ENCODE measurements around the gene NR2E1.
A peak's percentile ranks its signal among the peaks of the same experiment; 100 is the strongest.

Gene NR2E1

GRCh38 chr6:108169464-108170331, 3.9 kb downstream of the NR2E1 start:
- Histone ChIP-seq H3K27me3 (peaks cover 0 to 99% of the 10 kb centered on the region in 2 donors), H3K4me3 (peak overlapping the region in 1 of 2 donors; percentile 7), H3K27ac (no peak overlapping the region), H3K36me3 (no peaks in the 10 kb centered on the region), H3K4me1 (peaks cover 0 to 49% (median 44%) of the 10 kb centered on the region in 4 donors), H3K9me3 (no peaks in the 10 kb centered on the region)
- TF ChIP-seq CTCF (IDR thresholded peaks at IDR 0.05) = no peak
- DNase-seq = no peak
- intact Hi-C loops (cut with DNase I; ENCODE audit: low total_unique reads) = no loop called here

DNA sequence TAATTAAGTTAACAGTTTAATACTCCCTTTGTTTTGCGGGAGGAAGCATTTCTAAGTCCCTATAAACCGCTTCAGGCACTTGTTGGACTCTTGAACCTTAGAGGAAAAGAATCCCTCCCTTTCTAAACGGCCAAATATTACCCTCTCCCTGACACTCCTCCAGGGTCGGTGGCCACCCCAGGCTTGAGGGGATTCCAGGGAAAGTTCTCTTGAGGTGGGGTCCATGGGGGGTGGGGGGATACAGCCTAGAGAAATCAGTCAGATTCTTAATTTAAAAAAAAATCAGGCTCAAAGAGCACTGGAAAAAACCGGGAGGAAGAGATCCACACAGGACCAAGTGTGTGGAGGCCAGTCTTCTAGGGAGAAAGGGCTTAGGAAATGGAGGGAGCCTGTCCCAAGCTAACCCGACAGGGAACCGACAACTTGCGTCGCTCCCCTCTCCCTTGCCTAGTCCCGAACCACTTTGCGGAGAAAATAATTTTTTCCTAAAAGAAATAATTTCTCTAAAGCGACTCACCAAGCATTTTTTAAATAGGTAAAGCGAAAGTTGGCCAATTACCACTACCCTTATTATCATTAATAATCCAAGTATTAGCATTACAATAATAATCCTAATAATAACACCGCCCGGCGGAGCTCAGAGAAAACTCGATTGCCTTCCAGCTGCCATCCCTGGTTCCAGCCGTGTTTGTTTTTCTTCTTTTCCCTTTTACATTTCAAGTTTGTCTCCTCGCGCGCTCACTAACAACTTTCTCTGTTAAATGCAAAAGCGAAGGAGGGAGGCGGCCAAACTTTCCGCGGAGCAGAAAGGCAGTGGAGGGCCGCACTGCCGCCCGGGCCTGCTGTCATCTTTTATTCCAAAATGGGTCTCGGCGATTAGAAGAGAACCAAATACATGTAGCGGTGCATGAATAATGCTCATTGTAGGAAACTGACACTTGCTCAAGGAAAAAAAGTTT, 4.8 kb downstream of the NR2E1 start:
- Histone ChIP-seq H3K9me3 (no peaks in the 10 kb centered on the region), H3K4me1 (peaks cover 0 to 48% (median 41%) of the 10 kb centered on the region in 4 donors), H3K36me3 (no peaks in the 10 kb centered on the region), H3K27ac (no peak overlapping the region), H3K27me3 (peaks cover 0 to 99% of the 10 kb centered on the region in 2 donors), H3K4me3 (no peak overlapping the region)
- DNase-seq = no peak
- no peak for TF ChIP-seq CTCF (IDR thresholded peaks at IDR 0.05)
- intact Hi-C loops (cut with DNase I; ENCODE audit: low total_unique reads) = no loop called here

DNA sequence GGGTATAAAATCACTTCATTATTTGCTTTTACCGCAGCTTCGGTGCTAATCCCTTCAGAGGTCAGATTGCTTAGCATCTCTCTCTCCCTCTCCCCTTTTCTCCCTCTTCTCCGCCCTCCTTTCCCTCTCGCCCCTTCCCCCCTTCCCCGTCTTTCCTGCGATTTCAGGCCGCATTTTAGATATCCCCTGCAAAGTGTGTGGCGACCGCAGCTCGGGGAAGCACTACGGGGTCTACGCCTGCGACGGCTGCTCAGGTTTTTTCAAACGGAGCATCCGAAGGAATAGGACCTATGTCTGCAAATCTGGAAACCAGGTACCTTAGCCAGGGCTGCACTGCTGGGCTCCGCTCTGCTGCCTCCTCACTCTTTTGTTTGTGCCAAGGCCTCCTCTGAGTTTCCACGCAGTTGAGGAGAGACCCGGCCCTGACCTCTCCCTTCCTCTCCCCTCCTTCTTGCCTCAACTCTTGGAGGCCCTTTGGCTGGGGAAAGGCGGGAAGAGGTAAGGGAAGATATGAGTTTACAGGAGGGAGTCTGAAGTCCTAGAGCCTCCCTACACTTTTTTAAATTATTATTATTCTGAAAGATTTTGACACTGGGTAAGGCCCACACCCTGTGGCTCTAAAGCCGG, 5.6 kb downstream of the NR2E1 start:
- no peaks in the 10 kb centered on the region for H3K36me3 ChIP-seq
- H3K4me1 ChIP-seq = peaks cover 0 to 48% (median 40%) of the 10 kb centered on the region in 4 donors
- intact Hi-C loops (cut with DNase I; ENCODE audit: low total_unique reads) = no loop called here
- no peaks in the 10 kb centered on the region for H3K9me3 ChIP-seq
- H3K27me3 ChIP-seq = peaks cover 0 to 99% of the 10 kb centered on the region in 2 donors
- no peak overlapping the region for H3K27ac ChIP-seq
- no peak overlapping the region for H3K4me3 ChIP-seq
- DNase-seq = no peak
- no peak for TF ChIP-seq CTCF (IDR thresholded peaks at IDR 0.05)

- no peak for TF ChIP-seq CTCF (IDR thresholded peaks at IDR 0.05)
- no peak overlapping the region for H3K4me3 ChIP-seq
- H3K27me3 ChIP-seq = peaks cover 0 to 99% of the 10 kb centered on the region in 2 donors
- no peaks in the 10 kb centered on the region for H3K9me3 ChIP-seq
- no peaks in the 10 kb centered on the region for H3K36me3 ChIP-seq
- peaks cover 0 to 44% (median 36%) of the 10 kb centered on the region in 4 donors for H3K4me1 ChIP-seq
- DNase-seq = no peak
- H3K27ac ChIP-seq = no peak overlapping the region
- intact Hi-C loops (cut with DNase I; ENCODE audit: low total_unique reads) = no loop called here
Measured at GRCh38 chr6:108171918-108172516, 6.2 kb downstream of the NR2E1 start.

Measured in tibial artery (tissue), 4 donors.